ENCODE data around the gene TRIP10. TPM values are rescaled to one million over a fixed set of nuclear protein-coding genes. Genes with fewer than 3 reads are reported as not detected.
A peak's percentile ranks its signal among the peaks of the same experiment; 100 is the strongest.

The TRIP10 gene
- total RNA-seq, 1 donor from 2014 or later = 79.5 TPM

DNA sequence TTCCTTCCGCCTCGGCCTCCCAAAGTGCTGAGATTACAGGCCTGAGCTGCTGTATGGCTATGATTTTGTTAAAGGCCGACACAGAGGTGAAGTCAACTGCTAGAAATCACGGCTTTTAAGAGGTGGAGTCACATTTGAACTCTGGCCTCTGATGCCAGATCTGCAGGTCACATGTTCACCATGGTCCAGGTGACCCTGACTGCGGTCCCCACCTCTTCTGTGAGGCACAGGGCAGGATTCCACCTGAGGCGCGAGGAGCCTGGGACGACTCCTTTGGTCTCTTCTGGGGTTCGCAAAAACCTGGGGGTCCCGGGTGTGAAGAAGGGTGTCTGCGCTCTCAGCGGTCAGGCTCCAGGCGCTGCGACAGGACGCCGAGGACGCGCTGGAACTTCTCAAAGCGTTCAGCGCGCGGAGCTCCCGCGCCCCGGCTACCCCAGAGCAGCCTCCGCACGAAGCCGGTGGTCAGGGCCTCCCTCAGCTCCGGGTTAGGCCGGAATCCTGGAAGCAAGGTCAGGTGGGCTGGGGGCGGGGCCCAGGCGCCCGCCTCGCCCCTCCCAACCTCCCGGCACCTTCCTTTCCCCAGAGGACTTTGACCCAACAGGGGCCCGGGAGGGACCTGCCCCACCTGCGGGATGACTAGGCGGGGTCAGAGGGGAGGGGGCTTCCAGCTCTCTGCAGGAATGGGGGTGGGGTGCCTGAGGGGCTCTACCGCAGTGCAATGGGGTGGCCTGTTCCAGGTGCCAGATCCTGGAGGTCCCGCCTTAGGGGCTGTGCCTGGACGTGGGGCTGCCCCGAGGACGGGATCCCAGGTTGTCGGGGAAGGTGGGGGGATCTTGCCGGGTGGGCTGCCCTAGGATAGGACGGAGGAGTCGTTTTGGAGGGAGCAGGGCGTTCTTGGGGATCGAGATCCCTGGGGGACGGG lies 13.0 kb downstream of the TRIP10 start:
- DNase-seq (ENCODE audit: low read depth) (no peak), FAIRE-seq (no peak)
- TF ChIP-seq, protein P1, sequence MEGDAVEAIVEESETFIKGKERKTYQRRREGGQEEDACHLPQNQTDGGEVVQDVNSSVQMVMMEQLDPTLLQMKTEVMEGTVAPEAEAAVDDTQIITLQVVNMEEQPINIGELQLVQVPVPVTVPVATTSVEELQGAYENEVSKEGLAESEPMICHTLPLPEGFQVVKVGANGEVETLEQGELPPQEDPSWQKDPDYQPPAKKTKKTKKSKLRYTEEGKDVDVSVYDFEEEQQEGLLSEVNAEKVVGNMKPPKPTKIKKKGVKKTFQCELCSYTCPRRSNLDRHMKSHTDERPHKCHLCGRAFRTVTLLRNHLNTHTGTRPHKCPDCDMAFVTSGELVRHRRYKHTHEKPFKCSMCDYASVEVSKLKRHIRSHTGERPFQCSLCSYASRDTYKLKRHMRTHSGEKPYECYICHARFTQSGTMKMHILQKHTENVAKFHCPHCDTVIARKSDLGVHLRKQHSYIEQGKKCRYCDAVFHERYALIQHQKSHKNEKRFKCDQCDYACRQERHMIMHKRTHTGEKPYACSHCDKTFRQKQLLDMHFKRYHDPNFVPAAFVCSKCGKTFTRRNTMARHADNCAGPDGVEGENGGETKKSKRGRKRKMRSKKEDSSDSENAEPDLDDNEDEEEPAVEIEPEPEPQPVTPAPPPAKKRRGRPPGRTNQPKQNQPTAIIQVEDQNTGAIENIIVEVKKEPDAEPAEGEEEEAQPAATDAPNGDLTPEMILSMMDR (IDR thresholded peaks at IDR 0.05; ENCODE audit: insufficient read depth, low read length, severe bottlenecking) = no peak
- no peaks in the 10 kb centered on the region for H3K27me3 ChIP-seq (ENCODE audit: control insufficient read depth, insufficient read depth, low read length)
- peaks cover 41% of the 10 kb centered on the region for H3K36me3 ChIP-seq (ENCODE audit: control insufficient read depth, insufficient read depth, low read length)
- no peak overlapping the region for H3K4me3 ChIP-seq (ENCODE audit: low read depth, low read length)

DNA sequence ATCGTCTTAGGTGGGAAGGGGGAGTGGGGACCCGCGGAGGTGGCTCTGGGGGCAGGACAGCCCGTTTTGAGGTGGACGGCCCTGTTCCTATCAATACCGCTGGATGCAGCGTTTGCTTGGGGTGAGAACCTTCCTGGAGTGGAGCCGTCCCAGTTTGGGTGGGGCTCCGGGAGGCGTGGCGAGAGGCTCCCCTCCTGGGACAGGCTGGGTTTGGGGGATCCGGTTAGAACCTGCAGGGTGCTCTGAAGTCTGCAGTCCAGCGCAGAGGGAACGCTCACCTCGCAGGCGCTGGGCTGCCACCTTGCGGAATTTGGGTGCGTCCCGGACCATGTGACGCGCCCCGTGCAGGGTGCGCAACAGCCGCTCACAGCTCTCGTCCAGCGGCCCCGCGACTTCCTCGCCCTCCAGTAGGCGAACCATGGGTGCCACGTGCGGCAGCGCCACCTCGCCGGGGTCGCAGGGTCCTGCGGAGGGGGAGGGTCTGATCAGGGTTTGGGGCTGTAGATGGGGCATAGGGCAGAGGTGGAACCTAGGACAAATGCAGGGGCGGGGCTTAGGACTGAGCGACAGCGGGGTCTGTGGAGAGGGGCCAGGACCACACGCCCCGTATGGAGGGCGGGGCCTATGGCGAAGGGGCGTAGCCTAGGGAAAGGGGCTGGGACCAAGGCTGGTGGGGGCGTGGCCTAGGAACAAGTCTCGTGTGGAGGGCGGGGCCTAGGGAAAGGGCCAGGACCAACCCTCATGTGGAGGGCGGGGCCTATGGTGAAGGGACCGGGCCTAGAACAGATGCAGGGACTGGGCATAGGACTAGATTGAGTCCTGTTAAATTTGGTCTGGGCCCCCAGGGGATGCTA lies 13.9 kb downstream of the TRIP10 start:
- FAIRE-seq (no peak), DNase-seq (ENCODE audit: low read depth) (peak; percentile 57)
- H3K27me3 ChIP-seq (ENCODE audit: control insufficient read depth, insufficient read depth, low read length) = no peaks in the 10 kb centered on the region
- TF ChIP-seq, protein P1 (IDR thresholded peaks at IDR 0.05; ENCODE audit: insufficient read depth, low read length, severe bottlenecking) = peak; percentile 35
- H3K36me3 ChIP-seq (ENCODE audit: control insufficient read depth, insufficient read depth, low read length) = peaks cover 40% of the 10 kb centered on the region
- H3K4me3 ChIP-seq (ENCODE audit: low read depth, low read length) = no peak overlapping the region

DNA sequence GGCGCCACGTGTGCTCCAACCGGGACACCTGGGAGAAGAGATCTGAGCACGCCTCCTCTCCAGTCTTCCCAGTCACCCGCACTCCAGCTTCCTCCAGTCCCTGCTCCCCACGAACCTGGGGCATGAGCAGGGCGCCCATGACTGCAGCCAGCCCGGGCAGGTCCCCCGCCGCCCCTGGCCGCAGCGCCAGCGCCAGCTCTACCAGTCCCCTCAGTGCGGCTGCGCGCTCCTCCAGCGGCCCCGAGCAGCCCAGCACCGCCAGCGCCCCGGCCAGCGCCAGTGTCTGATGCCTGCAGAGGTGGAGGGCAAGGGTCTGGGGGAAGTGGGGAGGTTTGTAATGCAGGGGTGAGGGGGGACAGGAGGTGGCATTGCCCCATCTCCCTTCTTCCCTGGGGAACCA lies 14.7 kb downstream of the TRIP10 start:
- DNase-seq (ENCODE audit: low read depth) (no peak), FAIRE-seq (no peak)
- peaks cover 45% of the 10 kb centered on the region for H3K36me3 ChIP-seq (ENCODE audit: control insufficient read depth, insufficient read depth, low read length)
- TF ChIP-seq, protein P1 (IDR thresholded peaks at IDR 0.05; ENCODE audit: insufficient read depth, low read length, severe bottlenecking) = no peak
- no peak overlapping the region for H3K4me3 ChIP-seq (ENCODE audit: low read depth, low read length)
- H3K27me3 ChIP-seq (ENCODE audit: control insufficient read depth, insufficient read depth, low read length) = no peaks in the 10 kb centered on the region

DNA sequence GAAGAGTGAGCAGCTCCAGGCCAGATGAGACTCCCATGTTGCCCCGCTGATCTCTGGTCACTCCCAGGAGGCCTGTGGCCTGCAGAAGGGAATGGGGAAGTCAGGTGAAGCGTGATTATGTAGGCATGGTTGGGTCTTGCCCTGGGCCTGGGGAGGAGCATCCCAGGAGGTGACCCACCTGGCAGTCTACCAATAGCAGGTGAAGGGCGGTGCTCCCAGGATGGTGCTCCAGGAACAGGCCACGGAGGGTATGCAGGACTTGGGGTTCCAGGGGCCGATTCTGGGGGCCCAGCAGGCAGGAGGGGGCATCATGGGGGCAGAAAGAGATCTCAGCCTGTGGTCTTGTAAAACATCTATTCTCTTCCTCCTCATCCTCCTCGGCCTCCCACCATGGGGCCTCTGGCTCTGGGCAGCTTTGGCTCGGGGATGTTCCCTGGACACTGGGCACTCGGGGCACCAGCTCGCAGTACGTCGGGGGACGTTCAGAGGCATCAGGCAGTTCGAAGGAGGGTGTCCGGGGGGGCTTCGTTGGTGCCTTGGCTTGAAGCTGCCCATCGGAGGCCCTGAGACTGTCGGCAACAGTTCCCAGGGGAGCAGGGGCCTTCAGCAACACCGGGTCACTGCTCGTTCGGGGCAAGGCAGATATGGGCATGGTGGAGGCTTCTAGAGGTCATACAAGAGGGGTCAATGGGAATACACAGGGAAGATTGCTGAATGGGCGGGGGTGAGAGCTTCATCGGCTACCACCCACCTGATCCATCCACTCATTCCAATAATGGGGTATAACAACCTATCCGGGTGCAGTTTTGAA lies 15.4 kb downstream of the TRIP10 start:
- H3K4me3 ChIP-seq (ENCODE audit: low read depth, low read length) = no peak overlapping the region
- H3K36me3 ChIP-seq (ENCODE audit: control insufficient read depth, insufficient read depth, low read length) = peaks cover 48% of the 10 kb centered on the region
- FAIRE-seq (peak; percentile 23), DNase-seq (ENCODE audit: low read depth) (no peak)
- TF ChIP-seq, protein P1 (IDR thresholded peaks at IDR 0.05; ENCODE audit: insufficient read depth, low read length, severe bottlenecking) = no peak
- H3K27me3 ChIP-seq (ENCODE audit: control insufficient read depth, insufficient read depth, low read length) = no peaks in the 10 kb centered on the region

DNA sequence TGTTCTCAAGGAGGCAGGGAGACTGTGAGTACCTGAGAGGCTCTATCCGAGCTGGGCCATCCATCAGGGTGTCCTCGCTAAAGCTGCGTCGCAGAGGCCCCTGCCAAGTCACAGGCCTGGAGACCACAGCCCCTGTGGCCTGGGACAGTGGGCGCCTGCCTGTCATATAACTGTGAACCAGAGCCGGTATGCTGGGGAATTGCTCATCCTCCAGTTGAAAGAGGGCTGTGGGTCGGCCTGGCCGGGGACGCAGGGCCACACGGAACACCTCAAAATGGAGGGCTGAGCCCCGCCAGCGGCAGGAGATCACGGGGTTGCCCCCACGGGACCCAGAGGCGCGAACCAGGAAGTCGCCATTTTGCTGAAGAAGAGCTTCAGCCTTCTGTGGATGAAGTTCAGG lies 21.1 kb downstream of the TRIP10 start:
- Histone ChIP-seq H3K27me3 (ENCODE audit: control insufficient read depth, insufficient read depth, low read length) (no peaks in the 10 kb centered on the region), H3K36me3 (ENCODE audit: control insufficient read depth, insufficient read depth, low read length) (peaks cover 28% of the 10 kb centered on the region), H3K4me3 (ENCODE audit: low read depth, low read length) (no peak overlapping the region)
- no peak for DNase-seq (ENCODE audit: low read depth)
- TF ChIP-seq, protein P1 (IDR thresholded peaks at IDR 0.05; ENCODE audit: insufficient read depth, low read length, severe bottlenecking) = no peak
- no peak for FAIRE-seq

Data from bronchial epithelial cell (primary cell).